Mammary epithelial cell (primary cell): ENCODE measurements around the gene TRERF1.

Experiments used
- CTCF ChIP-seq, 2 donors: IDR thresholded peaks in 1 of 2; conservative IDR thresholded peaks in 1 of 2; 2 replicates each; pipeline ENCODE4 v1.5.1; 2011 to 2012; ENCODE audit warnings: inconsistent platforms in 2 of 2, low read length in 2 of 2, mild to moderate bottlenecking in 2 of 2, control low read depth in 1 of 2, low read depth in 1 of 2; ENCODE audit not compliant: insufficient read depth in 1 of 2; ENCODE audit errors: extremely low read depth in 1 of 2
- EZH2 ChIP-seq: IDR thresholded peaks from 2 replicates; pipeline ENCODE4 v1.6.1; 2012; ENCODE audit warnings: low read length, inconsistent platforms, borderline replicate concordance

- no peak for TF ChIP-seq CTCF (conservative IDR thresholded peaks at IDR 0.05 in 1 of 2, IDR thresholded peaks at IDR 0.05 in 1 of 2; ENCODE audit: extremely low read depth in 1 of 2, insufficient read depth in 1 of 2, low read depth in 1 of 2, low read length in 2 of 2)
- TF ChIP-seq EZH2: no peak
These were observed 171.6 kb downstream of the TRERF1 start for GRCh38 chr6:42279966-42280629.
